ENCODE results near the gene PRKCZ.

Gene PRKCZ

GRCh38 chr1:2194319-2194897 lies 144.2 kb downstream of the PRKCZ start, which contains the start of gene FAAP20:
Gene FAAP20 (minus strand): TSS chr1:2194772. CDS start chr1:2194749, 23 bp downstream.
- no peak for TF ChIP-seq CTCF (conservative IDR thresholded peaks at IDR 0.05; ENCODE audit: low read depth, low read length)
- DNase-seq (ENCODE audit: low read depth), result peak; percentile 66
- peak within 1 kb of the TSS; percentile 72 for H3K4me3 ChIP-seq (ENCODE audit: low read depth, low read length)

- peak; percentile 89 for DNase-seq (ENCODE audit: low read depth)
- H3K4me3 ChIP-seq (ENCODE audit: low read depth, low read length), result peak overlapping the region; percentile 72
- peak; percentile 91 for TF ChIP-seq CTCF (conservative IDR thresholded peaks at IDR 0.05; ENCODE audit: low read depth, low read length)
Measured at GRCh38 chr1:2194898-2195673, 144.9 kb downstream of the PRKCZ start.

GRCh38 chr1:2195785-2196184 lies 145.6 kb downstream of the PRKCZ start:
- no peak overlapping the region for H3K4me3 ChIP-seq (ENCODE audit: low read depth, low read length)
- DNase-seq (ENCODE audit: low read depth), result no peak
- TF ChIP-seq CTCF (conservative IDR thresholded peaks at IDR 0.05; ENCODE audit: low read depth, low read length), result no peak

GRCh38 chr1:2196901-2197638 lies 146.9 kb downstream of the PRKCZ start:
- no peak for DNase-seq (ENCODE audit: low read depth)
- no peak overlapping the region for H3K4me3 ChIP-seq (ENCODE audit: low read depth, low read length)
- TF ChIP-seq CTCF (conservative IDR thresholded peaks at IDR 0.05; ENCODE audit: low read depth, low read length), result no peak

- TF ChIP-seq CTCF (conservative IDR thresholded peaks at IDR 0.05; ENCODE audit: low read depth, low read length), result no peak
- no peak overlapping the region for H3K4me3 ChIP-seq (ENCODE audit: low read depth, low read length)
- DNase-seq (ENCODE audit: low read depth), result no peak
Measured at GRCh38 chr1:2197707-2198165, 147.5 kb downstream of the PRKCZ start.

- no peak for TF ChIP-seq CTCF (conservative IDR thresholded peaks at IDR 0.05; ENCODE audit: low read depth, low read length)
- H3K4me3 ChIP-seq (ENCODE audit: low read depth, low read length), result no peak overlapping the region
- DNase-seq (ENCODE audit: low read depth), result no peak
Measured at GRCh38 chr1:2198571-2198970, 148.4 kb downstream of the PRKCZ start.

Data from choroid plexus epithelial cell (primary cell).